ENCODE data around the gene HES4.
A peak's percentile ranks its signal among the peaks of the same experiment; 100 is the strongest.
"Not testable (repeated sequence)": the region's sequence is repeated elsewhere in the genome, so short reads cannot be mapped to it uniquely, and the experiment has no call there.

The HES4 gene

GRCh38 chr1:976791-977190 is 23.1 kb downstream of the HES4 start:
- not testable (repeated sequence) for DNase-seq

DNA sequence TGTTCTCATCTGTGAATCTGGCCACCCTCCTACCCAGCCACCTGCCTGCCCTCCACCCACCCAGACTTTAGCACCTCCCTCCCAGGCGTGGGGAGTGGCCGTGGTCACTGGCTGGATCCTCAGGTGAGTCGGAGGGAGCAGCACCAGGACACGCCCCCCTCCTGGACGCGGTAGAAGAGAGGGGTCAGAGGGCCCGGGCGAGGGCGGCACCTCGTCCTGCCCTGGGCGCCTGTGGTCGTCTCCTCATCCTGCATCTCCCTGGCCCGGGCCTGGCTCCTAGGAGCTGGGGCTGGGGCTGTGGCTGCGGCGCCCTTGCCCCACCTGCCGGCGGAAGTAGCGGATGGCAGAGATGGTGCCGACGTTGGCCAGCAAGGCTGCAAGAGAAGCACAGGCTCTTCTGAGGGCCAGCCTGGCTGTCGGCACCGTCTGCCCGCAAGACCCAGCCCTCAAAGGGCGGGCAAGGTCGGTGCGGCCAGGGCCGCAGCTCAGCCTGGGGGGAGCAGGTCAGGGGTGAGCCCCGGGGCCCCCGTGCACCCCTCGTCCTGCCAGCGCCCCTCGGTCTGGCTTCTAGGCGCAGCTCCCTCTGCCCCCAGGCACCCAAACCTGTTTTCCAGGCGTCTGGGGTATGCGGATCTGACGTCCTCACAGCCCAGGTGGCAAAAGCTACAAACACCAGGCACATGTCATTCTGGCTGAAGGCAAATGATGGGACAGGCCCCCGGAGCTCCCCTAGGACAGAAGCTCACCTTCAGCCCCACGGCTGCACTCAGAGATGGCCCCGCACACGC is 23.8 kb downstream of the HES4 start:
- DNase-seq: peak; percentile 56

GRCh38 chr1:975365-975764 is 24.5 kb downstream of the HES4 start:
- no peak for DNase-seq

GRCh38 chr1:974687-975328 is 25.1 kb downstream of the HES4 start:
- DNase-seq: no peak

- no peak for DNase-seq
Measured at GRCh38 chr1:974293-974640, 25.6 kb downstream of the HES4 start.

- no peak for DNase-seq
Measured at GRCh38 chr1:973459-974292, 26.2 kb downstream of the HES4 start.

DNA sequence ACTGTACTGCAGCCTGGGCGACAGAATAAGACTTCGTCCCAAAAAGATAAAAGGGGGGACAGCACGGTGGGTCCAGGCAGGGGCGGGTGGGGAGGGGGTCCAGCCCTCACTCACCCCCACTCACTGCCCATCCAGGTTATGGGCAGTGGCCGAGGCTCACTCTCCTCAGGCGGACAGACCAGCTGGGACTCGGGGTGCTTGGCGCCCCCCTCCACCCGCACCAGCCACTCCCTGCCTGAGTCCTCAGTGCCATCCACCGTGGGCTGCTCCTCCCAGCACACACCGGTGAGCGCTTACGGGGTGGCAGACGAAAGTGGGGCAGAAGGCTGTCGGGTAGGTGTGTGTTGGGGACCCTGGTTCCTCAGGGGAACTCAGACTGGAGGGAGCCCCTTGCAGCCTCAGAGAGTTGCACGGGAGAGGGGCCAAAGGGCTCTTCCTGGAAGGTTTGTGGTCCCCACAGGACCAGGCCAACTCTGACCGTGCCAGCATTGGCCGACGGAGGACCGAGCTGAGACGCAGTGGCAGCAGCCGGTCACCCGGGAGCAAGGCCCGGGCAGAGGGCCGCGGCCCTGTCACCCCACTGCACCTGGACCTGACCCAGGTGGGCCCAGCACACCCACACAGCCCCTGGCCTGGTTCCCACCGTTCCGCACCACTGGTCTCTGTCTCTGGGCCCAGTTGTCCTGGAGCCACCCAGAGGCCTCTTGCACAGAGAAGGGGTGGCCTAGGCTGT is 27.0 kb downstream of the HES4 start:
- no peak for DNase-seq

GRCh38 chr1:971751-972506 is 28.0 kb downstream of the HES4 start:
- DNase-seq: no peak

- DNase-seq: no peak
Measured at GRCh38 chr1:970973-971730, 28.7 kb downstream of the HES4 start.

- DNase-seq: no peak
Measured at GRCh38 chr1:970242-970972, 29.5 kb downstream of the HES4 start.

DNA sequence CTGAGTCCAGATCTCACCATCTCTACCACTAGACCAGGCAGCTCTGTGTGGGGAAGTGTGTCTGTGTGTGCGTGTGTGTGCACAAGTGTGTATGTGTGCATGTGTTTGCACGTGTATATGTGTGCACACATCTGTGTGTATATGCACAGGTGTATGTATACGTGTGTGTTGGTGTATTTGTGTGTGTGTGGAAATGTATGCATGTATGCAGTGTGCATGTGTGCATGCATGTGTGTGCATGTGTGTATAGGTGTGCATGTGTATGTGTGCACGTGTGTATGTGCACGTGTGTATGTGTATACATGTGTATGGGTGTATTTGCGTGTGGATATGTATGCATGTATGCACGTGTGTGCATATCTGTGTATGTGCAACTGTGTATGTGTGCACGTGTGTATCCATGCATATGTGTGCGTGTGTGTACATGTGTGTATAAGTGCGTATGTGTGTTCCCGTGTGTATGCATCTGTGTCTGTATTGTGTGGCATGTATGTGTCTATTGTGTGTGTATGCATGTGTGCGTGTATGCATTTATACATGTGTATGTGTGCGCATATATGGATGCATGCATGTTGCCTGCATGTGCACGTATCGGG is 30.5 kb downstream of the HES4 start:
- no peak for DNase-seq

- DNase-seq: no peak
Measured at GRCh38 chr1:967466-968343, 32.2 kb downstream of the HES4 start.

- peak; percentile 86 for DNase-seq
Measured at GRCh38 chr1:966704-967300, 33.1 kb downstream of the HES4 start.

- peak; percentile 28 for DNase-seq
Measured at GRCh38 chr1:966135-966703, 33.7 kb downstream of the HES4 start, which contains the start of gene PLEKHN1. Gene PLEKHN1 (plus strand): TSS chr1:966482. CDS start chr1:966532, 50 bp downstream.

DNA sequence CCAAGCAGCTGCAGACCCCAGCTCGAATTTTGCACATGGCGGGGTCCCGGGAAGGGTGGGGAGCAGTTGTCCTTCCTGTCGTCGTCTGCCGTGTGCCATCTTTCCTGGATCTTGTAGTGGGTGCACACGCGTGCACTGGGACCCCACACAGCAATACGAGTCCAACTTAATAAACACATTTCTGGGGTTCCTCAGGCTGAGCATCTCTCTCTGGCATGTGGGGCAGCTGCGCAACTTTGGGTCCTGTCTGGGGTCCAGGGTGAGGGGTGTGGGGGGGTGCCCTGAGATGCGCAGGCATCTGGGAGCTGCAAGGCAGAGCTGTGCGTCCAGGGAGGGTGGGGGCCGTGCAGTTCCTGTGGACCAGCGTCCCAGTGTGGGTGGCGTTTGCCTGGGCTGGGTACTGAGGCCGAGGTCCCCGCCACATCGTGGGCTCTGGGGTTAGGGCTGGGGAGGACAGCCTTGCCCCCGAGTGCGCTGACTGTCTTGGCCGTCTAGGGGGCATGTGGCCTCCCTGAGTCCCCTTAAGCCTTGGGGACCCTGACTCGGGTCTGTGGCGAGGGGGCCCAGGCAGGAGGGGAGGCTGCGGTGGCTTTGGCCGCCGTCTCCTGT is 34.3 kb downstream of the HES4 start:
- DNase-seq: no peak

- DNase-seq: no peak
Measured at GRCh38 chr1:964691-965525, 35.0 kb downstream of the HES4 start.
